IPS-20b (cell line): Measurements from ENCODE around the gene OR3A1.
"Not testable (repeated sequence)": the region's sequence is repeated elsewhere in the genome, so short reads cannot be mapped to it uniquely, and the experiment has no call there.

Experiments used
- H3K27ac ChIP-seq: one replicate; pipeline ENCODE4 v1.5.1; 2013; ENCODE audit warnings: low read length
- H3K27me3 ChIP-seq: 2 replicates; pipeline ENCODE4 v1.6.1; 2013; ENCODE audit warnings: mild to moderate bottlenecking, low read length, inconsistent platforms; ENCODE audit not compliant: insufficient read depth
- H3K36me3 ChIP-seq: 2 replicates; pipeline ENCODE4 v1.6.1; 2013; ENCODE audit warnings: low read depth, mild to moderate bottlenecking, inconsistent platforms, low read length, moderate library complexity; ENCODE audit not compliant: insufficient read depth
- H3K4me1 ChIP-seq: 2 replicates; pipeline ENCODE4 v1.6.1; 2013; ENCODE audit warnings: mild to moderate bottlenecking, control low read depth, inconsistent platforms, low read length, moderate library complexity; ENCODE audit not compliant: insufficient read depth
- H3K4me3 ChIP-seq: 2 replicates; pipeline ENCODE4 v1.5.1; 2013; ENCODE audit warnings: mild to moderate bottlenecking, low read length, inconsistent platforms
- H3K9ac ChIP-seq: 2 replicates; pipeline ENCODE4 v1.6.1; 2013; ENCODE audit warnings: low read depth, mild to moderate bottlenecking, inconsistent platforms, low read length, moderate library complexity
- H3K9me3 ChIP-seq: 2 replicates; pipeline ENCODE4 v1.6.1; 2013; ENCODE audit warnings: mild to moderate bottlenecking, low read depth, low read length, inconsistent platforms; ENCODE audit not compliant: insufficient read depth

The OR3A1 gene

DNA sequence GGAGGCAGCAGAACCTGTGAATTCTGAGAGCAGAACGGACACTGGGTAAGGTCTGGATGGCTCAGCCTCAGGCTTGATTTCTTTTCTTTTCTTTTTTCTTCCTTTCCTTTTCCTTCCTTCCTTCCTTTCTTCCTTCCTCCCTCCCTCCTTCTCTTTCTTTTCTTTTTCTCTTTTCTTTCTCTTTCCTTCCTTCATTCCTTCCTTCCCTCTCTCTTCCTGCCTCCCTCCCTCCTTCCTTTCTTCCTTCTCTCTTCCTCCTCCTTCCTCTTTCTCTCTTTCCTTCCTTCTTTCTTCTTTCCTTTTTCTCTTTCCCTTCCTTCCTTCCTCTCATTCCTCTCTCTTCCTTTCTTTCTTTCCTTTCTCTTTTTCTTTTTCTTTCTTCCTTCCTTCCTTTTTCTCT is 38.0 kb downstream of the OR3A1 start:
- Histone ChIP-seq H3K36me3 (no peaks in the 10 kb centered on the region), H3K9me3 (0 out of 2 replicates have a peak, but pooled peaks cover 4% of the 10 kb centered on the region), H3K4me1 (no peaks in the 10 kb centered on the region; the same call in 1 of the 2 replicates), H3K4me3 (no peak overlapping the region), H3K9ac (no peak overlapping the region), H3K27me3 (no peaks in the 10 kb centered on the region), H3K27ac (no peak overlapping the region)

DNA sequence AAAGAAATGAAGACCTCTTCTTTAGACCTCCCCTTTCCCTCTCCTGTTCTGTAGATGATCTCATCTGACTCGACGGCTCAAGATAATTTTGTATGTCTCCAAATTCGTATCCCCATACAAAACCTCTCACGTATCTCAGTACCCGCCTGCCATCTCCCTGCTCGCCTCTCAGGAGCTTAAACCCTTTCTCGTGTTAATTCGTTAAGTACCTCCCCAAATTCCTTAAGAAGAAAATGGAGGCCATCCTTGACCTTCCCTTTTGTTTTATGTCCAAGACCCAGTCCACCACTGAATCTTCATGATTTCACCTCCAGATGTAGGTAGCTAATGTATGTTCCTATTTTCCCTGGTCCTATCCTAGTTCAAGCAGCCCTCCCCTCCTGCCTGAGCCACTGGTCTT is 41.6 kb downstream of the OR3A1 start:
- Histone ChIP-seq H3K4me3 (no peak overlapping the region), H3K9me3 (0 out of 2 replicates have a peak, but pooled peaks cover 4% of the 10 kb centered on the region), H3K27ac (no peak overlapping the region), H3K27me3 (no peaks in the 10 kb centered on the region), H3K4me1 (no peaks in the 10 kb centered on the region; the same call in 1 of the 2 replicates), H3K9ac (no peak overlapping the region; the same call in 1 of the 2 replicates), H3K36me3 (no peaks in the 10 kb centered on the region)

DNA sequence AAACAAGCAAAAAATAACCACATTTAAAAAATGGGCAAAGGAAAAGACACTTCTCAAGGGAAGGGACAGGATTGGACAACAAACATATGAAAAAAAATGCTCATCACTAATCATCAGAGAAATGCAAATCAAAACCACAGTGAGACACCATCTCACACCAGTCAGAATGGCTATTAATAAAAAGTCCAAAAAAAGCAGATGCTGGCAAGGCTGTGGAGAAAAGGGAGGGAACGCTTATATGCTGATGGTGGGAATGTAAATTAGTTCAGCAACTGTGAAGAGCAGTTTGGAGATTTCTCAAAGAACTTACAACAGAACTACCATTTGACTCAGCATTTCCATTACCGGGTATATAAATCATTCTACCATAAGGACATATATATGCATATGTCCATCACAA is 49.1 kb downstream of the OR3A1 start:
- not testable (repeated sequence) for H3K4me3 ChIP-seq, H3K4me1 ChIP-seq, H3K9ac ChIP-seq, H3K27me3 ChIP-seq, H3K36me3 ChIP-seq, H3K27ac ChIP-seq, H3K9me3 ChIP-seq

DNA sequence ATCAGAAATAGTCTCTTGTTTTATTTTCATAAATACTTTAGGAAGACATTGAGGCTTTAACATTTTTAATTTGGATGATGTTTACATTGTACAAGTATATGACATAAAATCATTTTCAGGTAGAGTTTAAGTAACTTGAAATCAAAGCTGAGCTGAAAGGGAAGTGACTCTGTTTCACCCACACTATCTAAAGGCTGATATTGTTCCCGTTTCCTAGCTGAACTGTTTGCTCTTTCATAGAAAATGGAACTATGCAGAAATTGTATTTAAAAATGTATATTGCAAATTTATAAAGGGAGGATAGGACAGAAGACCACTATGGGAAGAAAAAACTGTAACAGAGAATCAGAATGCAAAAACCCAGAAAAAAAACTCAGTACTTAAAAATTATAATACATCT is 53.3 kb downstream of the OR3A1 start:
- H3K4me3 ChIP-seq, H3K36me3 ChIP-seq: not testable (repeated sequence)

DNA sequence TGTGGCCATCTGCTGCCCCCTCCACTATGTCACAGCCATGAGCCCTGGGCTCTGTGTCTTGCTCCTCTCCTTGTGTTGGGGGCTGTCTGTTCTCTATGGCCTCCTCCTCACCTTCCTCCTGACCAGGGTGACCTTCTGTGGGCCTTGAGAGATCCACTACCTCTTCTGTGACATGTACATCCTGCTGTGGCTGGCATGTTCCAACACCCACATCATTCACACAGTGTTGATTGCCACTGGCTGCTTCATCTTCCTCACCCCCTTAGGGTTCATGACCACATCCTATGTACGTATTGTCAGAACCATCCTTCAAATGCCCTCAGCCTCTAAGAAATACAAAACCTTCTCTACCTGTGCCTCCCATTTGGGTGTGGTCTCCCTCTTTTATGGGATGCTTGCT is 57.1 kb downstream of the OR3A1 start:
- not testable (repeated sequence) for H3K4me1 ChIP-seq, H3K27ac ChIP-seq, H3K9me3 ChIP-seq, H3K9ac ChIP-seq, H3K36me3 ChIP-seq, H3K27me3 ChIP-seq, H3K4me3 ChIP-seq

More for the DNA sequence above, 53.3 kb downstream of the OR3A1 start:
- H3K9me3 ChIP-seq, H3K27ac ChIP-seq, H3K9ac ChIP-seq, H3K4me1 ChIP-seq, H3K27me3 ChIP-seq: not testable (repeated sequence)
